ENCODE measurements around the gene ALX3. TPM values are rescaled to one million over a fixed set of nuclear protein-coding genes. Genes with fewer than 3 reads are reported as not detected.

Gene ALX3
- total RNA-seq, 4 donors from 2014 or later: not detected

GRCh38 chr1:110097507-110098221 is 27.2 kb upstream of the ALX3 start:
- Histone ChIP-seq H3K4me1 (no peaks in the 10 kb centered on the region), H3K36me3 (no peaks in the 10 kb centered on the region), H3K27ac (no peak overlapping the region), H3K27me3 (no peaks in the 10 kb centered on the region), H3K4me3 (replicated peaks in 1 of 3) (no peak overlapping the region), H3K9me3 (no peaks in the 10 kb centered on the region)
- WGBS, 2 donors: 57 to 59% methylated on average over 11 of the region's 11 CpGs
- intact Hi-C loops (cut with DNase I): no loop called here
- TF ChIP-seq POLR2A (IDR thresholded peaks at IDR 0.05): no peak
- no peak for TF ChIP-seq CTCF (IDR thresholded peaks at IDR 0.05)
- DNase-seq: no peak

- WGBS, 2 donors: 58 to 63% methylated on average over 3 to 7 of the region's 7 CpGs
- intact Hi-C loops (cut with DNase I): no loop called here
- Histone ChIP-seq H3K4me1 (no peaks in the 10 kb centered on the region), H3K27ac (no peak overlapping the region), H3K27me3 (no peaks in the 10 kb centered on the region), H3K4me3 (replicated peaks in 1 of 3) (no peak overlapping the region), H3K9me3 (no peaks in the 10 kb centered on the region), H3K36me3 (no peaks in the 10 kb centered on the region)
- no peak for TF ChIP-seq POLR2A (IDR thresholded peaks at IDR 0.05)
- TF ChIP-seq CTCF (IDR thresholded peaks at IDR 0.05): no peak
- no peak for DNase-seq
Observed at GRCh38 chr1:110094931-110095654, 24.6 kb upstream of the ALX3 start.

DNA sequence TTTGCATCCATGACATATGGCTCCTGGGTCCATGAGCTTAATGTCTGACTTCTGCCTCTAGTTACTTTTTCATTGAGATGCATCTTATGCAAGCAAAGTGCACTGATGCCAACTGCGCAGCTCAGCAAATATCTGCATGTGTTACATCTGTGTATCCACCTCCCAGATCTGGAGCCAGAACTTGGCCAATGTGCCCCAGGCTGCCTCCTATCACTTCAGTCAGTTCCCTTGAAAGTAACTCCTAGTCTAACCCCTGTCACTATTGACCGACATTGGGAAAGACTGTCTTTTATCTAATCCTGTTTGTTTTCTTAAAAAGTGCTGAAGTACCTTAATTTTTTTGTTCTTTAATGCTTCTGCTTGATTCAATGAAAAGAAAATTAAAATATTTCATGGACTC is 22.5 kb upstream of the ALX3 start:
- TF ChIP-seq CTCF (IDR thresholded peaks at IDR 0.05) (no peak), POLR2A (IDR thresholded peaks at IDR 0.05) (no peak)
- no peaks in the 10 kb centered on the region for H3K36me3 ChIP-seq
- no peak overlapping the region for H3K4me3 ChIP-seq (replicated peaks in 1 of 3)
- 88 to 95% methylated on average over 2 of the region's 2 CpGs for WGBS, 2 donors
- no peak for DNase-seq
- H3K4me1 ChIP-seq: no peaks in the 10 kb centered on the region
- no peak overlapping the region for H3K27ac ChIP-seq
- H3K9me3 ChIP-seq: no peaks in the 10 kb centered on the region
- intact Hi-C loops (cut with DNase I): no loop called here
- no peaks in the 10 kb centered on the region for H3K27me3 ChIP-seq

DNA sequence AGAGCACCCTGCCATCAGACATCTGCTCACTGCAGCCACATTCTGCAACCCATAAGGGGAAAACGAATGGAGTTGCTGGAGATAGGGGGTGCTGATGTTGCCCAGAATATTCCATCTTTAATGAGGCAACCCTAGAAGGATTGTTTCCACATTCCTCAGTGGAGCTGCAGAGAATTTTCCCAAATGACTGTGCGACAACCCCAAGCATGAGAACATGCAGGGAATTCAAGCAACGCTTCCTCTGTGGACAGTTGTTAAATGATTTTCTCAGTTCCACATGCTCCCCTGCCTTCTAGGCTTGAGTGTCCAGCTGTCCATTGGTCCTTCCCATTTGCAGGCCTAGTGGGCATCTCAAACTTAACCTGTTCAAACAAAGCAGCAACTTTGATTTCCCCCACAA is 21.3 kb upstream of the ALX3 start:
- Histone ChIP-seq H3K9me3 (no peaks in the 10 kb centered on the region), H3K36me3 (no peaks in the 10 kb centered on the region), H3K4me3 (replicated peaks in 1 of 3) (no peak overlapping the region), H3K27ac (no peak overlapping the region), H3K4me1 (no peaks in the 10 kb centered on the region), H3K27me3 (no peaks in the 10 kb centered on the region)
- intact Hi-C loops (cut with DNase I): no loop called here
- TF ChIP-seq POLR2A (IDR thresholded peaks at IDR 0.05): no peak
- no peak for TF ChIP-seq CTCF (IDR thresholded peaks at IDR 0.05)
- DNase-seq: no peak
- WGBS, 2 donors: 74 to 78% methylated on average over 3 of the region's 3 CpGs

GRCh38 chr1:110091381-110091780 is 20.9 kb upstream of the ALX3 start:
- no peak overlapping the region for H3K4me3 ChIP-seq (replicated peaks in 1 of 3)
- H3K36me3 ChIP-seq: no peaks in the 10 kb centered on the region
- DNase-seq: no peak
- 79% methylated on average over 2 of the region's 2 CpGs for WGBS, 2 donors
- H3K9me3 ChIP-seq: no peaks in the 10 kb centered on the region
- TF ChIP-seq CTCF (IDR thresholded peaks at IDR 0.05) (no peak), POLR2A (IDR thresholded peaks at IDR 0.05) (no peak)
- intact Hi-C loops (cut with DNase I): no loop called here
- H3K27me3 ChIP-seq: no peaks in the 10 kb centered on the region
- no peak overlapping the region for H3K27ac ChIP-seq
- no peaks in the 10 kb centered on the region for H3K4me1 ChIP-seq

Measured in thyroid gland (tissue), 4 donors.